ENCODE results near the gene TENT5C.

The TENT5C gene

DNA sequence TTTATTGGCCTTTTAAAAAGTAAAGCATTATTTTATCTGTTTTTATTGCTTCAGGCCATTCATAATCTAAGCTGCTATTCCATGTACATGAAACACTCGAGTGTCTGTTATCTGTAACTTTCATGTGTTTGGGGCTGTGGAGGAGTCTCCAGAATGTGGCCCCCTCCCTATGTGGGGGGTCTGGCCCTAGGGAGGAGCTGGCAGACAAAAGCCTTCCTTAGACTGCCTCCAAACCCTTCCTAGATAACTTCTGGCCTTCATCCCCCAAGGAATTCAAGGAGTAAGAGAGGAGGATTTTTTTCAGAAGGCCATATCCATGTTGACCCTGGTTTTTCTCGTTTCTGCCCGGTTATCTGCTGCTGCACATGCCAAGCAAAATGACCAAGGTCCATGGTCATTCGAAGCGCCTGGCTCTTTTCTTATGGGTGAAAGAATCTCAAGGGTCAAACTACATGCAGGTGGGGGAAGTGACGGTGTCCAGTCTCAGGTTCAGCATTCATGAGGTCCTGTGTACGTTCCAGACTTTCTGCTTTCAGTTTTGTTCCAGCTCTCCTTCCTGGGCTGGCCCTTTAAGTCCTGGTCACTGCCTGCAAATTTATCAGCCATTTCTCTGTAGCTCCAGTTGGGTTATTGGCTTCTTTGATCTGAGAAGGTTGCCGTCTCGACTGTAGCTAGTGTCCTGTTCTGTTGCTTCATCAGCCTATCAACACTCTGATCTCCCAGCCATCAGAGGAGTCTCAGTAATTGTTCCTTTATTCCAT is 8.3 kb downstream of the TENT5C start:
- DNase-seq (ENCODE audit: low spot score): no peak

DNA sequence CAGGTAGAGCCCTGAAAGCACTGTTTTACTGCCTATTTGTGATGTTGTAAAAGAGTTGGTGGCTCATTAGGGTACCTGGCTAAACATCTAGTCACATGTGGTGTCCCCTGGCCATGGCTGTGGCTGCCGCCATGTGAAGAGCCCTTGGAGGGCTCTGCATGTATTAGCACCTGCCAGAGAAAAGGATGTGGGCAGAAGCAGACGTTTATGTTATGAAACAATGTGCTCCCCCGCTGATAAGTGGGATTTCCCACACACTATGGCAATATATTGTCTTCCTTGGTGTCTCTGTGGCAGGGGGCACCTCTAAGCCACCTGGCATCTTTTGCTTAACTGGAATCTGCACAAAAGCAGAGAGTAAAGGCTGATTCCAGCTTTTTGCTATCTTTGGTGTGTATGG is 9.6 kb downstream of the TENT5C start:
- DNase-seq (ENCODE audit: low spot score): no peak

DNA sequence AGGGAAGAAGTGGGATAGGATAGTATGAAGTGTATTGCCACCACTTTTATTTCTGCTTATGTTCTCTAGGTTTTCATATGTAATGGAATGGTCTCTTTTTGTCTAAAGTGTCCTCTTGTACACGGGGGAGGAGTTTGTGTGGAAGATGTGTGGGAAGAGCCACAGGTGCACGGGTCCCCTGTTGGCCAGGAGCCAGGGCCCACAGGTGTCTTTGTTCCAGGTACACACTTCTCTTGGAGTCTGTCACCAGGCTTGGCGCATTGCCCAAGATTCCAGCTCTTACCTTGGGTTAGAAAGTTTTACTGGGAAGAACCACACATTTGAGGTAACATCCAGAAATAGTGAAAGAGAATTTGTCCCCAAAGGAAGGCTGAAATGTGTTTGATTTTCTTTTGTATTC is 10.5 kb downstream of the TENT5C start:
- no peak for DNase-seq (ENCODE audit: low spot score)

DNA sequence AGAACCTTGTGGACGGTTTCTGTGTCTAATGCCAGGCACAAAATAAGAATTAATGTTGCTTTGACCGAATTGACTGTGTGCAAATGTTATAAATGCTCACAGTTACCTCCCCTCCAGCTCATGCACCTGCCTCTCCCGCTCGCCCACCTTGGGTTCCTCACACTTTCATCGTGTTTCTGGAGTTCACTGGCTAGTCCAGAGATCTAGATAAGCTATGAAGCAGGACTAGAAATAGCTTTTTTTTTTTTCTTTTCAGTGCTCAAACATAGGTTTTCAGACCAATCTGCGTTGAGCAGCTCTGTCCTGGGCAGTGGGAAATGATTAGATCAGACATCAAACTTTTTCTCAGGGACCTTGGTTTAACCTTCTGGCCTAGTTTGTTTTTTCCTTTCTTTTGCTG is 11.1 kb downstream of the TENT5C start:
- no peak for DNase-seq (ENCODE audit: low spot score)

DNA sequence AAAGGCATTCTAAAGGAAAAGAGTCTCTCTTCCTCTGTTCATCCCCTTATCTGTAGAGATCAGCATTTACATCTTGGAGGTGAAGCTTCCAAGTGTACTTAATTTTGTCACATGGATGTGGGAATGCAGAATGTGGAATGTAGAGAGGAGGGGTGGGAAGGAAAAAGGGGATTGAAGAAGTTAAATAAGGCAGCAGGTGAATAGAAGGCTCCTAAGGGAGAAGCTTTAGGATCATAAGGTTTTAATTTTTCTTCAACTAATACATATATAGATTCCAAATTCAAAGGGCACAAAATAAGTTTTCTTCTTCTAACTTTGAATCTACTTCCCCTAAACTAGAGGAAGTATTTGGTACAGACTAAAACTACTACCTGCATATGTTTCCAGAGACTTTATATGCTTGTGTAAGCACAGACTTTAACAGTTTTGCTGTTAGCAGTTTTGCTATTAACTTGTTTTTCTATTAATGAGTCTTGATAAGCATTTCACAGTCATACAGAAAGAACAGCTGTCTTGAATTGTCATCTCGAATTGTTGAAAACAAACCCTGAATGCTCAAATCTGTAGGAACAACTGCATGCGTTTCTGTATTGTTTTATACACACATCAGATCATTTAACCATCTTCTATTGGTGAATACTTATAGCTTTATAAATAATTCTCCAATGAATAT is 12.7 kb downstream of the TENT5C start:
- DNase-seq (ENCODE audit: low spot score): no peak

DNA sequence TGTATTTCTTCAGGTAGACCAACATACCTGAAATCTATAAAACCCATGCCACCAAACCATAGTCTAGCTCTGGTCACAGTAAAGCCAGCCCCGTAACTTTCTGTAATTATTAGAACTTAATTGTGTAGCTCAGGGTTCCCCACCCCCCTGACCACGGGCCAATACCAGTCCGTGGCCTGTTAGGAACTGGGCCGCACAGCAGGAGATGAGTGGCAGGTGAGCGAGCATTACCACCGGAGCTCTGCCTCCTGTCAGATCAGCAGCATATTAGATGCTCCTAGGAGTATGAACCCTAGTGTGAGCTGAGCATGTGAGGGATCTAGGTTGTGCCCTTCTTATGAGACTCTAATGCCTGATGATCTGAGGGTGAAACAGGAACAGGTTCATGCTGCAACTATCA is 14.6 kb downstream of the TENT5C start:
- no peak for DNase-seq (ENCODE audit: low spot score)

DNA sequence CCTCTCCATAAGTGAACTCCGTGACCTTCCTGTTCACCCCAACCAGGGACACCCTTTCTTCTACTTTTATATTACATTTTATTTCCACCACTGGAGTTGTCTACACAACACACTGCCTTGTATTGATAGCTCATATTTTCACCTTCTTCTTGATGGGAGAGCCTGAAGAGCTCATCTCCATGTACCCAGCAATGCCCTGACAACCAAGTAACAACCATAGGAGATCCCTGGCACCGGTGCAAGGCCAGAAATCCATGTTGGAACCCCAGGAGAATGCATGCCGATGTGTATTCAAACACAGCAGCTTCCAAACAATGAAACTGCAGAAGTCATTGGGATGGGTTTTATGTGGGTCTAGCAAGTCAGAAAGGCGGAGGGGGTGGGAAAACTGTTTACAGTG is 15.5 kb downstream of the TENT5C start:
- DNase-seq (ENCODE audit: low spot score): no peak

DNA sequence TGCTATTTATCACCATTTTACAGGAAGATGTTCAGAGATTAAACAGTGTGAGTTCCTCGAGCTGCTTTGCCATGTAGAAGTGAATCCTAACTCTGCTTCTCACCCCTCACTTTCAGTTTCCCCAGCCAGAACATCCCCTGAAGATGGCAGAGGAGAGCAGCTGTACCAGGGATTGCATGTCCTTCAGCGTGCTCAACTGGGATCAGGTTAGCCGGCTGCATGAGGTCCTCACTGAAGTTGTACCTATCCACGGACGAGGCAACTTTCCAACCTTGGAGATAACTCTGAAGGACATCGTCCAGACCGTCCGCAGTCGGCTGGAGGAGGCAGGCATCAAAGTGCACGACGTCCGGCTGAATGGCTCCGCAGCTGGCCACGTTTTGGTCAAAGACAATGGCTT is 16.9 kb downstream of the TENT5C start:
- DNase-seq (ENCODE audit: low spot score): no peak

DNA sequence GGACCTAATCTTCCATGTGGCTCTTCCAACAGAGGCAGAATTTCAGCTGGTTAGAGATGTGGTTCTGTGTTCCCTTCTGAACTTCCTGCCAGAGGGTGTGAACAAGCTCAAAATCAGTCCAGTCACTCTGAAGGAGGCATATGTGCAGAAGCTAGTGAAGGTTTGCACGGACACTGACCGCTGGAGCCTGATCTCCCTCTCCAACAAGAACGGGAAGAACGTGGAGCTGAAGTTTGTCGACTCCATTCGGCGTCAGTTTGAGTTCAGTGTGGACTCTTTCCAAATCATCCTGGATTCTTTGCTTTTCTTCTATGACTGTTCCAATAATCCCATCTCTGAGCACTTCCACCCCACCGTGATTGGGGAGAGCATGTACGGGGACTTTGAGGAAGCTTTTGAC is 17.3 kb downstream of the TENT5C start:
- no peak for DNase-seq (ENCODE audit: low spot score)

DNA sequence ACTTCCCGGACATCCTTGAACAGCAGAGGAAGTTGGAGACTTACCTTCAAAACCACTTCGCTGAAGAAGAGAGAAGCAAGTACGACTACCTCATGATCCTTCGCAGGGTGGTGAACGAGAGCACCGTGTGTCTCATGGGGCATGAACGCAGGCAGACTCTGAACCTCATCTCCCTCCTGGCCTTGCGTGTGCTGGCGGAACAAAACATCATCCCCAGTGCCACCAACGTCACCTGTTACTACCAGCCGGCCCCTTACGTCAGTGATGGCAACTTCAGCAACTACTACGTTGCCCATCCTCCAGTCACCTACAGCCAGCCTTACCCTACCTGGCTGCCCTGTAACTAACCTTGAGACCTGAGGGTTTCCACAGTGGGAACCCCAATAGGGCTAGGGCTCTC is 17.9 kb downstream of the TENT5C start:
- DNase-seq (ENCODE audit: low spot score): no peak

DNA sequence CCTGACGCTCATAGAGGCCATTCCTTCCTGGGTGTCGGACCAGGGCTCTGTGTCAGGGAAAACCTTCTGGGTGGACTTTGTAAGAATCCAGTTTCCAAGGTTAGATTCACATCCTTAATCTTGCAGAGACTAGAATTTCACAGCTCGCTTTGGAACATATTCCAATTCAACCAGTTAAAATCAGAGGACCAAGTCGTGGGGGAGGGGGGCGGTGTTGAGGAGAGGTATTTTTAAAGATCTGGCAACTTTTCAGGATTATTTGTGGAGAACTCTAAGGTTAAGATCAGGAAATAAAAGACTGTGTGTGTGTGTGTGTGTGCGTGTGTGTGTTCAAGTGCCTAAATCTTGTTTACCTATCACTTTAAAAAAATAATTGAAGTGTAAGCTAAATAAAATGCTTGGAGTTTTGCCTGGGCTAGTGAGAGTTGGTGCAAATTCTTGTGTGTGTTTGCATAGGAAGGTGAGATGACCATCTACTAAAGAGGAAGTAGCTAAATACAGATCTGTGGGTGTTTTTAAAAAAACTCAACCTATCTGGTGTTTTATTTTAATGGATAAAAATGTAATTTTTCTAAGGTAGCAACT is 21.8 kb downstream of the TENT5C start:
- no peak for DNase-seq (ENCODE audit: low spot score)

DNA sequence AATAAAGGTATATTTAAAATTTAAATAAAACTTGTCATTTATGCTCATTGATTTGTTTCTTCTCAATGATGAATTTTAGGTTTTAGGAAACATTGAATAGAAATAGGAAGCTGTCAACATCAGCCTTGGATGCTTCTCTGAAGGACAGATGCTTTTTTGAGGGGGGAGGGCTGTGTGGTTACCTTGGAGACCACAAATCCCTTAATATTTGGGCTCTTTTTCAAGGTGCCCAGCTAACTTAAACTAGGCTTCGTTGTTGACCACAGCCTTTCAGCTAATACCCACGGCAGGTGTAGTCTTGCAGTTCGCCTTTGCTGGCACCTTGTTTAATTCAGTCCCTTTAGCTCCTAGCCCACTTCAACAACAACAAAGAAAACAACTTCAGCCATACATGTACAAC is 22.5 kb downstream of the TENT5C start:
- no peak for DNase-seq (ENCODE audit: low spot score)

DNA sequence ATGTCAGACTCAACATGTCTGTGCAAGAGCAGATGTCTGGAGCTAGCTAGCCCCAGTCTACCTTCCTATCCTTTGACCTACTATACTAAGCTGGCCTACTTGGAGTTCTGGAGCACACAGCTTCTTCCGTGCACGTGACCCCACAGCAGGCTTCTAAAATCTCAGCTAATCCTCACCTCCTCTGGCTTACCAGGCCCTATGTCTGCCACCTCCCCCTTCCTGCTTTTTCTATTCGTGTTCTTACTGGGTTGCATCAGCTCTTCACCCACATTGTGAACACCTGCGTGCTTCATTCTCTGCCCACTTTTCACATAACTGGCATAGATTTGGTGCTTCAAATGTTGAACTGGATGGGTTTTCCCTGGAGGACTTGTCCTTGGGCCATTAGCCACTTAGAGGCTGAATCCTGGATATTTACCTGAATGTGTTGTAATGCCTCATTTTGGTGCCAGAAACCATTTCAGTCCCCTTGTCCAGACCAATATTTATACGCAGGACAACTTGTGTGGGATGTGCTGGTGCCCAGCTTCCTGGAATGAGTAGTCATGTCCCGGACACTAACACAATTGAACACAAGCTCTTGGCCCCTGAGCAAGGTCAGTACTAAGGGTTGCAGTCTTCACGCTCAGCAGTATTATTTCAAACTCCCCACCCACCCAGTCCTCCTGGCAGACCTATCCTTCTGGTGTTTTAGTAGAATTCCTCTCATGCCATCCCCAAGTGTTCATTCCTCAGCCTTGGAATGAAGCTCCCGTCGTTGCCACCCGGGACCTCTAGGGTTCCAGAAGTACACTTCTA is 24.0 kb downstream of the TENT5C start:
- DNase-seq (ENCODE audit: low spot score): no peak

DNA sequence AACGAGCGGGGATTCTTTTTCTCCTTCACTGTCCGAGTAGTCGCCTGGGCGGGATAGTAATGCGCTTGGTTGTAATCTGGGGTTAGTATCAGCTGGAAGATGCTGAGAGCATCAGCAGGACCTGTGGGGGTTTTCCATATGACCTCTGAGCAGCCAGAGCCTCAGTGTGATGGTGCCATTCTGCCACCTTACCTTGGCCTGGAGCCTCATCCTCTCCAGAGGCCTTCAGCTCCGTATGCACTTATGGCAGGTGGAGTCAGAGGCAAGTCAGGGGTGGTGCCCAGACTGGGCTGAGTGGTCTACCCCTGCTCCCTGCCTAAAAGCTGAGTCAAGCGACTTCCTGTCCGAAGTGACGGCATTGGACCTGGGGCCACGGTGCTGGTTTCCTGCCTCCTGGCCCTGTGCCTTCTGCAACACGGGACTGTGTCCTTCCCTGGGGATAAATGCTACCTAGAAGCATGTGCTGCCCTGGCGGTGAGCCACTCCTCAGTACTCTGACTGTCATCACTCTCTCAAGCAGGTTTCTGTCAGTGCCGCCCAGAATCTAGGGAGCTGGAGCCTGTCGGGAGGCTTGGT is 24.7 kb downstream of the TENT5C start:
- DNase-seq (ENCODE audit: low spot score): no peak

DNA sequence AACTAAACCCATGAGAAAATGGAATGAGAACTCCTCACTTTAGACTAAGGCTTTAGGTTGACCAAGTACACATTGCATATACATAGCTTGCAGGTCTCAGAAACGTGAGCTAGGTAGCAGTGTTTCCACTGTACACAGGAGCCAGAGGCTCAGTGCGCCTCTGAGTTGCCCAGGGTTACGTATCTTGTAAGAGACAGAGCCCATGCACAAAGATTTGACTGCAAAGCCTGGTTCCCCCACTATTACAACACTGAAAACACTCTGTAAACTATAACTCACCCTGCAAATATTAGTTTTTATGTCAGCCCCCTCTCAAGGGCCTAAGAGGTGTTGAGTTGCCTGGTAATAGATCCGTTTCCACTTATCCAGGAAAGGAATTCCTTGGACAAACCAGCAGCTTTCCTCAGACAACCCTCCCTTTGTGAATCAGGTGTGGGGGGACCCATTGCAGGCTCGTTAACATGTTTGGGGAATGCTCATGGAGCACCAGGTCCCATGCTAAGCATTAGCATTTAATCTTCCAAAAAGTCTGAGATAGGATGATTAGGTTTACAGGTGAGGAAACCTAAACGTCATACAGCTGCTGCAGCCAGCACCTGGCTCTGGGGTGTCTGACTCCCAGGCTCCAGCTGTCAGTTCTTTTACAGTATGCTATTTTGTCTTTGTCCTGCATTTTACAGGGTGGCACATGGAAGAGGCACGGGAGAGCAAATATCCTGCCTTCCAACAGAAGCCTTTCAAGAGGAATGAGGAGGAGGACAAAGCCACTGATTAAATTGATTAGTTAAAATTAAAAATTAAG is 25.7 kb downstream of the TENT5C start:
- DNase-seq (ENCODE audit: low spot score): no peak

DNA sequence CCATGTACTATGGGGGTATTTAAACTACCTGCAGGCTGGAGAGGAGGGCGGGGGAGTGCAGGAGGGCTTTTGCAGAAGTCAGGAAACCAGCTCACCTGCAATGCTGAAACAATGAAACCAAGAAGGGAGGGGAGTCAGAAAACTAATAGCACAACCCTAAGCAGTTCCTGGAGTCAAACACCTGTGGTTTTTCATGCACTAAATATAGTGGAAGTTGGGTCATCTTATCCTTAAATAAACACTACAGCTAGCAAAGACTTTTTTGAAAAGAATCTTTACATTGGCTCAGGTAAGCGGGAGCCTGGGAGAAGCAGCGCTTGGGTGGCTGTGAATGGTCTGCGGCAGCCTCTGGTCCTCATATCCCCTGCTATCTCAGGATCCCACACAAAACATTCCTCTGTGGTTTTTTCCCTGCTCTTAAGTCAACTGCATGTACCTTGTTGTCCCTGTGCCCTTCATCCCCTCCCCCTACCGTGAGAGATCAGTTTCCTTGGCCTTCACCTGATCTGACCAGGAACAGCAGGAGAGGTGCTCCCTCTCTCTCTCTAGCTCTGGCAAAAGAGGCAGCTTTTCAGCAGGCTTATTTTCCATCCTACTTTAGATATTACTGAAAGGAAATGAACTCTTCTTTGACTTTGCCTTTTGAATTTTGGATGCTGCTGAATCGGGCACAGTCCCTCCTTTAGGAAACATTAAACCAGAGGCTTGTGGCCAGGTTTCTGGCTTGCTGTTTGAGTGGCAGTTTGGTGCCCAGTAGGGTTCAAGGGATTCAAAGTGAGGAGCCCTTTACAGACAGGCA is 26.6 kb downstream of the TENT5C start:
- DNase-seq (ENCODE audit: low spot score): no peak

DNA sequence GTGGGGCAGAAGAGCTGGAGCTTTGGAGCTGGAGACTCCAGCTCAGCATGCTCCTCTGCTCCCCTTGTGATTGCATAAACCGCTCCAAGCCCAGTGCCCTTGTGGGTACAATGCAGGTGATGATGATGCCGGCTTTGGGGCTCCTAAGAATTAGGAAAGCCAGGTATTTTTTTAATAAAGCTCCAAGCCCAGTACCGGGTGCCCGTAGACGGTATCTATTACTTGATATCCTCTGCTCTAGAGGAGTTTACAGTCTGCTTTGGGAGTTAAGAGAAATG is 27.2 kb downstream of the TENT5C start:
- DNase-seq (ENCODE audit: low spot score): no peak

DNA sequence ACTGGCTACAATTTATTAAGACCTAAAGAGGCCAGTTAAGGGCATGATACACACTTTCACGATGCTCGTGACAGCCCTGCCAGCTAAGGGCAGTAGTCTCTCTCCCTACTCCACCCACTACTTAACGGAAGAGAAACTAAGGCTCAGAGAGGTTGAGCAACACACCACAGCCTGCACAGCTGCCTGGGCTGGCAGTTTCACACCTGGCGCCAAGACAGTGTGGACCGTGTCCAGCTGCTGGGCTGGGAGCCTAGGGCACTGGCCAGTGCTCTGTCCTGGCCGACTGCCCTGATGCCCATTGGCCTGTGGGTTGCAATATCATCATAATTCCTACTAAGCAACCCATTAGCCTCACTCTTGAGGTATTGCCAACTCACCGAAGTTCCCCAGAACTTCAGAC is 27.6 kb downstream of the TENT5C start:
- DNase-seq (ENCODE audit: low spot score): no peak

DNA sequence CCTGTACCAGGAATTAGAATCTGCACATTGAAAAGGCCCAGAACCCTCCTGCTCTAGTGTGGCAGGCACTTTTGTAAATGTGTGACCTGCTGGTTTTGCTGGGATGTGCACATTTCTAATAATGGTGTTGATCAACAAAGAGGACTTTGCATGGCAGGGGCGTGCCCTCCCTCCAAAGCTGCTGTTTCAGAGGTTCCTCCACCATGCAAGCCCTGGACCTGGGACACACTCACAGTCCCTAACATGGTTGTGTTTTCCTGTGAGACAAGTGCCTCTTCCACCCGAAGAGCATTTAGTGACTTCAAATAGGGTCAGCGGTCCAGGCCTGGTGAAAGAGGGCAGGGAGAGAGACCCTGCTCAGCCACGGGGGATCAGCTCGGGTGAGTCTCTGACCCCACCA is 28.1 kb downstream of the TENT5C start:
- no peak for DNase-seq (ENCODE audit: low spot score)

DNA sequence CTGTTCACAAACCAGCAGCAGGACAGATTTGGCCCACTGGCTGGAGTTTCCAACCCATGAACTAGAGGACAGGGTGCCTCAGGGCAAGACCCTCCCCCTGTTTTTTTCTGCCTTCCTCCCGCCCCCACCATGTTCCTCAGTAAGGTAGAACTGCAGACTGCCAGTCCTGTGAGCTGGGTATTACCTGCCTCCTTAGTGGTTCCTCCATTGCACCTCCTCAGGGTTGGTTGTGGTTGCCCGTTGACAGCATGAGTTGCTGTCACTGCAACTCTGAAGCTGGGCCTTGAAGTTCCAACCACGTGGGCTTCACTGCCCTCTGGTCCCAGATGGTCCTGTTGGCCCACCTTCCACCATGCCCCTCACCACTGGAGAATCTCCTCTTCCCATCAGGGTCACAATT is 28.8 kb downstream of the TENT5C start:
- DNase-seq (ENCODE audit: low spot score): no peak

DNA sequence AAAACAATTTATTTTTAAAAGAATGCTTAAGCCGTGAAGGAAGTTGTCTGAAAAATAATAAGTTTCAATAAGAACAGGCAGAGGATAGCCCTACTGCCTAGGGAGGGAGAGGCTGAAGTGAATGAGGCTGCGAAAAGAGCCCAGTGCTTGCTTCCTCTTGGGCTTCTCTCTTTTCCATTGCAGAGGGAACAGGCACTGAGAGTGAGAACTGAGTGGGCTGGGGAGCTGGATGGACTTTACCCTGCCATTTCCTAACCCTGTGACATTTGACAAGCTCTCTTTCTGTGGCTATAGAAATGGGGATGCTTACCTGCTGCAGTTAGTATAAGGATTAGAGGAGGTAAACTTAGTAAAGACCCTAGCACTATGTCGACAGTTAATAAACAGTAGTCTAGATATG is 30.0 kb downstream of the TENT5C start:
- no peak for DNase-seq (ENCODE audit: low spot score)
